CD4-positive, CD25-positive, alpha-beta regulatory T cell (primary cell): ENCODE results near the gene PARVA. TPM values are rescaled to one million over a fixed set of nuclear protein-coding genes. Genes with fewer than 3 reads are reported as not detected.

ENCODE experiments used
- ATAC-seq, 2 donors: fragments of 150-1000 bp; cut with Tn5 transposase; one replicate each; pipeline ENCODE4 v1.10.0; 2021; ENCODE audit warnings: low read depth in 2 of 2, moderate number of reproducible peaks in 2 of 2, moderate library complexity in 1 of 2
- DNase-seq, 3 donors: peaks; one replicate each; pipeline versions ENCODE4 v3.0.0 to v3.0.0-alpha.2; 2012 to 2022; ENCODE audit warnings: mixed read lengths in 1 of 3
- H3K27ac ChIP-seq: one replicate; pipeline ENCODE4 v1.7.0; 2013; ENCODE audit warnings: mild to moderate bottlenecking, low read length; ENCODE audit not compliant: insufficient read depth, poor library complexity, severe bottlenecking
- H3K27me3 ChIP-seq: one replicate; pipeline ENCODE4 v1.7.0; 2013; ENCODE audit warnings: low read length; ENCODE audit not compliant: control insufficient read depth, insufficient read depth
- H3K36me3 ChIP-seq: one replicate; pipeline ENCODE4 v1.7.0; 2013; ENCODE audit warnings: mild to moderate bottlenecking, low read length, moderate library complexity; ENCODE audit not compliant: control insufficient read depth, insufficient read depth
- H3K4me1 ChIP-seq: 2 replicates; pipeline ENCODE4 v1.7.0; 2013; ENCODE audit warnings: mild to moderate bottlenecking, low read length; ENCODE audit not compliant: insufficient read depth, control insufficient read depth, poor library complexity, severe bottlenecking
- H3K4me3 ChIP-seq: one replicate; pipeline ENCODE4 v1.7.0; 2013; ENCODE audit warnings: low read depth, mild to moderate bottlenecking, low read length, moderate library complexity
- H3K9me3 ChIP-seq, 2 experiments: 1 replicate in 1 of 2; 2 replicates in 1 of 2; pipeline ENCODE4 v1.7.0; 2013; ENCODE audit warnings: low read length in 2 of 2, mild to moderate bottlenecking in 1 of 2, moderate library complexity in 1 of 2; ENCODE audit not compliant: control insufficient read depth in 2 of 2
- H3K27ac Mint-ChIP-seq, 3 donors: one replicate each; pipeline ENCODE4 v1.8.0; 2020 to 2022; ENCODE audit warnings: mild to moderate bottlenecking in 3 of 3, mixed read lengths in 3 of 3, moderate library complexity in 2 of 3
- H3K27me3 Mint-ChIP-seq: one replicate; pipeline ENCODE4 v1.8.0; 2022; ENCODE audit warnings: mild to moderate bottlenecking, mixed read lengths
- H3K36me3 Mint-ChIP-seq: one replicate; pipeline ENCODE4 v1.8.0; 2020; ENCODE audit warnings: mixed read lengths
- H3K4me1 Mint-ChIP-seq, 4 donors: one replicate each; pipeline ENCODE4 v1.8.0; 2020 to 2022; ENCODE audit warnings: mixed read lengths in 4 of 4, mild to moderate bottlenecking in 1 of 4
- H3K4me3 Mint-ChIP-seq, 4 donors: one replicate each; pipeline ENCODE4 v1.8.0; 2020 to 2022; ENCODE audit warnings: mild to moderate bottlenecking in 4 of 4, mixed read lengths in 4 of 4, moderate library complexity in 3 of 4
- H3K9me3 Mint-ChIP-seq, 7 donors: one replicate each; pipeline ENCODE4 v1.8.0; 2020 to 2022; ENCODE audit warnings: mixed read lengths in 7 of 7, mild to moderate bottlenecking in 3 of 7, moderate library complexity in 2 of 7
- polyA plus RNA-seq, 4 donors: library from polyadenylated mRNA; unstranded; fragments of 300-500 nt; fragmentation: Illumina TruSeq; gene quantifications; one replicate each; pipeline ENCODE4 v1.2.3, GENCODE V29; 2021
- total RNA-seq: library from RNA; stranded (reverse); gene quantifications from one replicate; pipeline ENCODE4 v1.2.3, GENCODE V29; 2022

PARVA gene
- total and polyA plus RNA-seq, 5 donors from 2014 or later: 0.09 to 0.31 (median 0.24) TPM; not detected in 1

GRCh38 chr11:12470236-12470635 is 92.9 kb downstream of the PARVA start:
- Histone ChIP-seq H3K4me1 (no peaks in the 10 kb centered on the region), H3K27me3 (peaks cover 3% of the 10 kb centered on the region), H3K27ac (no peak overlapping the region), H3K36me3 (no peaks in the 10 kb centered on the region), H3K9me3 (no peaks in the 10 kb centered on the region), H3K4me3 (no peak overlapping the region)
- no peak overlapping the region for H3K4me3 Mint-ChIP-seq
- H3K9me3 Mint-ChIP-seq: peaks cover 0 to 4% (median 2%) of the 10 kb centered on the region in 7 donors
- no peaks in the 10 kb centered on the region for H3K4me1 Mint-ChIP-seq
- H3K27me3 Mint-ChIP-seq: peaks cover 4% of the 10 kb centered on the region
- no peak overlapping the region for H3K27ac Mint-ChIP-seq
- H3K36me3 Mint-ChIP-seq: no peaks in the 10 kb centered on the region
- ATAC-seq (no peak), DNase-seq (no peak)

DNA sequence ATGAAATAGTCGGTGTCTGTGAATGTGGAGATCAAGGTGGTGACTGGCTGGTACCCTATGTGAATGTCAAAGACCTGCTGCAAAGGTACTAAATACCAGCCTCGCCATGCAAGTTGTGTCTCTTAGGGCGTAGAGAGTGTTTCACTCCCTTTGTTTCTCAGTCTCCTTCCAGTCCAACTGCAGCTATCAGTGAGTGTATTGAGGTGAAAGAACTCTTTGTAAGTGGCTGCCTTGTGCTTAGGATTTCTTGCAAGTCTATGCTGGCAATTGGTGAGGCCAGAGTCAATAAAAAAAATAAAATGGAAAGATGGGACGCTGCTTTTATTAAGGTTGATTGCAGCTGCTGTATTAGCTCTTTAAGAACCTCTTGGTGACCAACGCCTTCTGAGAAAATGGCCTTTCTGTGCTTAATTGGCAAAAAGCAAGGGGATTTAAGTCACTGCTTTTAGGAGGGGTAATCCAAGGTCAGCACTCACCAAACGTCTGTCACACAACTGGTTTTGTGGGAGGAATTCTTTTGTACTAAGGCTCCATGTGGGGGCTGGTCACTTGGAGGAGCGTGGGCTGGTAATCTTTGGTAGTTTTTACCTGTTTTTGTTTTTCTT is 95.1 kb downstream of the PARVA start:
- H3K9me3 Mint-ChIP-seq: peaks cover 0 to 4% (median 0%) of the 10 kb centered on the region in 7 donors
- Histone ChIP-seq H3K27me3 (peaks cover 3% of the 10 kb centered on the region), H3K4me1 (no peaks in the 10 kb centered on the region), H3K27ac (no peak overlapping the region), H3K4me3 (no peak overlapping the region), H3K9me3 (no peaks in the 10 kb centered on the region), H3K36me3 (no peaks in the 10 kb centered on the region)
- no peaks in the 10 kb centered on the region for H3K4me1 Mint-ChIP-seq
- no peak overlapping the region for H3K4me3 Mint-ChIP-seq
- no peak for ATAC-seq
- no peak for DNase-seq
- H3K36me3 Mint-ChIP-seq: no peaks in the 10 kb centered on the region
- H3K27me3 Mint-ChIP-seq: peaks cover 4% of the 10 kb centered on the region
- no peak overlapping the region for H3K27ac Mint-ChIP-seq

DNA sequence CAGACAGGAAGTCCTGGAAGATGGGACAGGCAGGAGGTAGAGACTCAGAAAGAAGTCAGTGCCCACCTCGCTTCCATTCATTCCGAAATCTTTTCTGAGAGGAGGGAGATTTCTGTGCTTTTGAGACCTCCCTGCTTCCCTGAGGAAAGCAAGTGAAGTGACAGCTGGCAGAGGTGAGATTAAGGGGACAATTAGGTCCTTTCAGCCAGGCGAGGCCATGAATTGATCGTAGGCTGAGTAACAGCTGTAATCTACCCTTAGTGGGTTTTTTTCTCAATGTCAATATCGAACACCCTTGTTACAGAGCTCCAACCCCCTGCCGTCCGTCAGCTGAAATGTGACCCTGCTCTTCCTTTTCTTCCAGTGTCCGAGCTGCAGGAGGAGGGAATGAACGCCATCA is 96.0 kb downstream of the PARVA start:
- Mint-ChIP-seq H3K9me3 (peaks cover 0 to 3% (median 0%) of the 10 kb centered on the region in 7 donors), H3K27ac (no peak overlapping the region), H3K36me3 (no peaks in the 10 kb centered on the region), H3K27me3 (peaks cover 4% of the 10 kb centered on the region), H3K4me3 (no peak overlapping the region), H3K4me1 (no peaks in the 10 kb centered on the region)
- Histone ChIP-seq H3K36me3 (no peaks in the 10 kb centered on the region), H3K4me3 (no peak overlapping the region), H3K9me3 (no peaks in the 10 kb centered on the region), H3K4me1 (no peaks in the 10 kb centered on the region), H3K27ac (no peak overlapping the region), H3K27me3 (peaks cover 3% of the 10 kb centered on the region)
- no peak for ATAC-seq
- DNase-seq: no peak

DNA sequence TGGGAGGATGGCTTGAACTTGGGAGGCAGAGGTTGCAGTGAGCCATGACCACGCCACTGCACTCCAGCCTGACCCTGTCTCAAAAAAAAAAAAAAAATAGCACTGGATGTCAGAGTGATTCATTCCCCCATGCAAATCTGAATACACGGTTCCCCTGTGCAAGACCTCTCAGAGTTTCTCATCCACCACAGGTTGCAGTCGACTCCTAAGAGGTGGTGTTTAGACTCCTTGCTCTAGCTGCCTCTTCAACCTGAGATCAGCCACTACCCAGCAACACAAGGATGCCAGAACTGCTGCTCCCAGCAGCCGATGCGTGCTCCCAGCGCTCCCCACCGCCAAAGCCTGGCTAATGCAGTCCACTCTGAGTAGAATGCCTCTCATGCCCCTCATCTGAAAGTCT is 97.5 kb downstream of the PARVA start:
- Mint-ChIP-seq H3K4me3 (no peak overlapping the region), H3K36me3 (no peaks in the 10 kb centered on the region), H3K27me3 (peaks cover 4% of the 10 kb centered on the region), H3K4me1 (no peaks in the 10 kb centered on the region), H3K27ac (no peak overlapping the region), H3K9me3 (no peaks in the 10 kb centered on the region)
- no peaks in the 10 kb centered on the region for H3K36me3 ChIP-seq
- H3K9me3 ChIP-seq: no peaks in the 10 kb centered on the region
- H3K27ac ChIP-seq: no peak overlapping the region
- H3K4me3 ChIP-seq: no peak overlapping the region
- H3K4me1 ChIP-seq: no peaks in the 10 kb centered on the region
- no peak for ATAC-seq
- DNase-seq: no peak
- H3K27me3 ChIP-seq: peaks cover 3% of the 10 kb centered on the region

- no peaks in the 10 kb centered on the region for H3K9me3 Mint-ChIP-seq
- H3K36me3 Mint-ChIP-seq: no peaks in the 10 kb centered on the region
- Histone ChIP-seq H3K27me3 (no peaks in the 10 kb centered on the region), H3K36me3 (no peaks in the 10 kb centered on the region), H3K9me3 (no peaks in the 10 kb centered on the region), H3K27ac (no peak overlapping the region), H3K4me1 (no peaks in the 10 kb centered on the region), H3K4me3 (no peak overlapping the region)
- H3K27ac Mint-ChIP-seq: no peak overlapping the region
- ATAC-seq (no peak), DNase-seq (no peak)
- no peaks in the 10 kb centered on the region for H3K4me1 Mint-ChIP-seq
- H3K27me3 Mint-ChIP-seq: no peaks in the 10 kb centered on the region
- H3K4me3 Mint-ChIP-seq: no peak overlapping the region
These were observed 101.4 kb downstream of the PARVA start for GRCh38 chr11:12478743-12479142.

GRCh38 chr11:12480401-12480800 is 103.0 kb downstream of the PARVA start:
- Mint-ChIP-seq H3K9me3 (peaks cover 0 to 4% (median 0%) of the 10 kb centered on the region in 7 donors), H3K4me1 (no peaks in the 10 kb centered on the region), H3K4me3 (no peak overlapping the region), H3K36me3 (no peaks in the 10 kb centered on the region), H3K27ac (no peak overlapping the region), H3K27me3 (peaks cover 4% of the 10 kb centered on the region)
- H3K4me1 ChIP-seq: no peaks in the 10 kb centered on the region
- ATAC-seq: no peak
- no peaks in the 10 kb centered on the region for H3K27me3 ChIP-seq
- H3K9me3 ChIP-seq: no peaks in the 10 kb centered on the region
- no peak for DNase-seq
- H3K4me3 ChIP-seq: no peak overlapping the region
- no peak overlapping the region for H3K27ac ChIP-seq
- H3K36me3 ChIP-seq: no peaks in the 10 kb centered on the region

DNA sequence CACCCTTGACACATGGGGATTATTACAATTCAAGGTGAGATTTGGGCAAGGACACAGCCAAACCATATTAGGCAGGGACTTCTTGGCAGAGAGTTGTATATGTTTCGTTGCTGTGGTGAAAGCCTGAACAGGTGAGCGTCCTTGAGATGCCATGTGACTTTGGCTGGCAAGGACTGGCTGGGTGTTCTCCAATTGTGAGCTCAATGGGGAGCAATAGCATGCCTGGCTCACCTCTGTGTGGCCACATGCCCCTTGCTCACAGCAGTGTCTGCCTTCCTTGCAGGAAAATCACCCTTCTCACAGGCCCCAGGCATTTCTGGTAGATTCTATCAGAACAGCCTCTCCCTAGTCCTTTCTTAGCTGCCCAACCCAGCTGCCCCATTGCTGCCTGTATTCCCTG is 105.5 kb downstream of the PARVA start:
- Mint-ChIP-seq H3K4me1 (no peaks in the 10 kb centered on the region), H3K27ac (no peak overlapping the region), H3K36me3 (no peaks in the 10 kb centered on the region), H3K9me3 (peaks cover 0 to 5% (median 2%) of the 10 kb centered on the region in 7 donors), H3K4me3 (no peak overlapping the region), H3K27me3 (peaks cover 10% of the 10 kb centered on the region)
- H3K4me3 ChIP-seq: no peak overlapping the region
- H3K9me3 ChIP-seq: no peaks in the 10 kb centered on the region
- ATAC-seq (no peak), DNase-seq (no peak)
- H3K4me1 ChIP-seq: no peaks in the 10 kb centered on the region
- no peak overlapping the region for H3K27ac ChIP-seq
- no peaks in the 10 kb centered on the region for H3K36me3 ChIP-seq
- no peaks in the 10 kb centered on the region for H3K27me3 ChIP-seq

DNA sequence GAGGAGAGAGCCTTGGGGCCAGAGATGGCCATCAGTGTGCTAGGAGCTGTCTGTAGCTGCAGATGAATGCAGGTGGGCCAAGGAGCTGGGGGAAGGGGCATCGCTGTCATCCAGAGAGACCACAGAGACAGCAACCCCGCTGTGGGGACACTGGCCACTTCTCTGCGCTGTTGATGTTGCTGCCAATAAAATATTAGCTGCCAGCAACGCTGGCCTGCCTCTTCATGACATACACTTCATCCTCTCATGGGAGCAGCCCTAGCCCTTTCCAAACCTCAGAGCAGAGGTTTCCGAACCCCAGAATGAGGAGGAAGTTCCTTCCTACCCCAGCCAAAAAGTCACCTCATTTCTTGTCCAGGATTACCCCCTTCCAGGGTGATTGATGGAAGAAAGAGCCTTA is 106.2 kb downstream of the PARVA start:
- peaks cover 5% of the 10 kb centered on the region for H3K27me3 ChIP-seq
- no peak overlapping the region for H3K27ac ChIP-seq
- DNase-seq (no peak), ATAC-seq (no peak)
- no peaks in the 10 kb centered on the region for H3K4me1 Mint-ChIP-seq
- H3K9me3 Mint-ChIP-seq: peaks cover 0 to 6% (median 4%) of the 10 kb centered on the region in 7 donors
- H3K27ac Mint-ChIP-seq: no peak overlapping the region
- H3K4me3 ChIP-seq: no peak overlapping the region
- no peak overlapping the region for H3K4me3 Mint-ChIP-seq
- H3K9me3 ChIP-seq: peaks cover 0 to 4% of the 10 kb centered on the region in 2 experiments
- H3K27me3 Mint-ChIP-seq: peaks cover 10% of the 10 kb centered on the region
- no peaks in the 10 kb centered on the region for H3K36me3 ChIP-seq
- H3K36me3 Mint-ChIP-seq: no peaks in the 10 kb centered on the region
- H3K4me1 ChIP-seq: no peaks in the 10 kb centered on the region
